GM23338 (cell line): ENCODE measurements around the gene HOXD8.

Experiments used
- CREB1 ChIP-seq: fragments of 250-450 bp; sonication (Bioruptor Pico); IDR thresholded peaks from 2 replicates; pipeline ENCODE4 v1.5.0; 2020; ENCODE audit warnings: low read depth, mild to moderate bottlenecking, moderate library complexity
- CTCF ChIP-seq, 2 experiments: fragments of 200-600 bp in 1 of 2; sonication (generic) in 1 of 2; conservative IDR thresholded peaks; 2 replicates each; pipeline versions ENCODE4 v1.5.1 to v1.6.1; 2016 to 2017; ENCODE audit warnings: antibody characterized with exemption in 2 of 2, low read depth in 2 of 2, mild to moderate bottlenecking in 2 of 2, moderate library complexity in 1 of 2
- EZH2 ChIP-seq: fragments of 200-600 bp; sonication (generic); IDR thresholded peaks from one replicate; pipeline ENCODE4 v1.8.0; 2017; ENCODE audit warnings: antibody characterized with exemption, mild to moderate bottlenecking, low read depth; ENCODE audit not compliant: unreplicated experiment
- TF ChIP-seq, protein P1 (sequence below): IDR thresholded peaks from one replicate; pipeline ENCODE4 v1.6.1; 2018; ENCODE audit warnings: antibody characterized with exemption; ENCODE audit not compliant: unreplicated experiment

DNA sequence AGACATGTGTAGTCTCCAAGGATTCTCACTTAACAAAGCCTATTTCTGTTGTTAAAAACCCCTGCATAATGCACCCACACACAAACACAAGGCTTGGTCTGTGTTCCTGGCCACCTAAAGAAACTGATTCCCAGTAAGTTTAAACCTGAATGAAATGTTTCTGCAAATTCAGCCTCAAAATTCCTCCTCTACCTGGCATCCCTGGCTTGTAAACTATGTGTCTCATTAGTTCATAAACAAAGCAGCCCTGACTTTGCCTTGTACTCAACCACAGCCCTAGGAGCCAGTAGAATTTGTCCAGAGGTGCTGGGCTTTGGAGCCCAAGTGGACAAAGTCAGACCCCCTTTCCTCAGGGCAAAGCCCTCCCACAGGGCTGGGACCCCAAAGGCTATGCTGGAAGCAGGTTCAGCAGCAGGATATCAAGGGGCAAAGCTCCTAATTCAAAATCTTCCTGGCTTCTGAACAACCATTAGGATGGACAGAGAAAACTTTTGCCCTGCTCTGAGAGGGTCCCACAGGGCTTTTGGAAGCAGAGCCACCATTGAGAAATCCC, 39.6 kb upstream of the HOXD8 start:
- TF ChIP-seq EZH2 (no peak), CREB1 (CRISPR knock-in tag) (no peak), CTCF (conservative IDR thresholded peaks at IDR 0.05; ENCODE audit: low read depth in 2 of 2) (no peak)
- TF ChIP-seq, protein P1, sequence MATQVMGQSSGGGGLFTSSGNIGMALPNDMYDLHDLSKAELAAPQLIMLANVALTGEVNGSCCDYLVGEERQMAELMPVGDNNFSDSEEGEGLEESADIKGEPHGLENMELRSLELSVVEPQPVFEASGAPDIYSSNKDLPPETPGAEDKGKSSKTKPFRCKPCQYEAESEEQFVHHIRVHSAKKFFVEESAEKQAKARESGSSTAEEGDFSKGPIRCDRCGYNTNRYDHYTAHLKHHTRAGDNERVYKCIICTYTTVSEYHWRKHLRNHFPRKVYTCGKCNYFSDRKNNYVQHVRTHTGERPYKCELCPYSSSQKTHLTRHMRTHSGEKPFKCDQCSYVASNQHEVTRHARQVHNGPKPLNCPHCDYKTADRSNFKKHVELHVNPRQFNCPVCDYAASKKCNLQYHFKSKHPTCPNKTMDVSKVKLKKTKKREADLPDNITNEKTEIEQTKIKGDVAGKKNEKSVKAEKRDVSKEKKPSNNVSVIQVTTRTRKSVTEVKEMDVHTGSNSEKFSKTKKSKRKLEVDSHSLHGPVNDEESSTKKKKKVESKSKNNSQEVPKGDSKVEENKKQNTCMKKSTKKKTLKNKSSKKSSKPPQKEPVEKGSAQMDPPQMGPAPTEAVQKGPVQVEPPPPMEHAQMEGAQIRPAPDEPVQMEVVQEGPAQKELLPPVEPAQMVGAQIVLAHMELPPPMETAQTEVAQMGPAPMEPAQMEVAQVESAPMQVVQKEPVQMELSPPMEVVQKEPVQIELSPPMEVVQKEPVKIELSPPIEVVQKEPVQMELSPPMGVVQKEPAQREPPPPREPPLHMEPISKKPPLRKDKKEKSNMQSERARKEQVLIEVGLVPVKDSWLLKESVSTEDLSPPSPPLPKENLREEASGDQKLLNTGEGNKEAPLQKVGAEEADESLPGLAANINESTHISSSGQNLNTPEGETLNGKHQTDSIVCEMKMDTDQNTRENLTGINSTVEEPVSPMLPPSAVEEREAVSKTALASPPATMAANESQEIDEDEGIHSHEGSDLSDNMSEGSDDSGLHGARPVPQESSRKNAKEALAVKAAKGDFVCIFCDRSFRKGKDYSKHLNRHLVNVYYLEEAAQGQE, result no peak
